Liver (tissue), 9 donors: ENCODE results near the gene CACNA1F. TPM values are rescaled to one million over a fixed set of nuclear protein-coding genes. Genes with fewer than 3 reads are reported as not detected.

ENCODE experiments used
- DNase-seq: peaks from one replicate; pipeline ENCODE4 v3.0.0-alpha.2; 2017; ENCODE audit warnings: low spot score
- H3K27ac ChIP-seq, 2 donors: one replicate each; pipeline ENCODE4 v1.7.0; 2013; ENCODE audit warnings: inconsistent platforms in 2 of 2, low read length in 2 of 2, control low read depth in 1 of 2, low read depth in 1 of 2, mild to moderate bottlenecking in 1 of 2
- H3K27me3 ChIP-seq, 4 donors: one replicate each; pipeline versions ENCODE4 v1.6.1 to v1.7.0; 2013; ENCODE audit warnings: low read length in 3 of 4, inconsistent platforms in 1 of 4, mild to moderate bottlenecking in 1 of 4, moderate library complexity in 1 of 4; ENCODE audit not compliant: control insufficient read depth in 4 of 4, insufficient read depth in 4 of 4
- H3K36me3 ChIP-seq, 4 donors: one replicate each; pipeline versions ENCODE4 v1.6.1 to v1.7.0; 2013; ENCODE audit warnings: low read length in 3 of 4, mild to moderate bottlenecking in 3 of 4, low read depth in 1 of 4, moderate library complexity in 1 of 4; ENCODE audit not compliant: control insufficient read depth in 4 of 4, insufficient read depth in 3 of 4
- H3K4me1 ChIP-seq, 4 donors: one replicate each; pipeline versions ENCODE4 v1.6.1 to v1.7.0; 2013; ENCODE audit warnings: low read length in 3 of 4, mild to moderate bottlenecking in 3 of 4, moderate library complexity in 1 of 4; ENCODE audit not compliant: control insufficient read depth in 4 of 4, insufficient read depth in 4 of 4
- H3K4me3 ChIP-seq, 3 donors: one replicate each; pipeline versions ENCODE4 v1.6.1 to v1.7.0; 2013; ENCODE audit warnings: low read length in 3 of 3, control low read depth in 1 of 3, low read depth in 1 of 3, mild to moderate bottlenecking in 1 of 3
- H3K9ac ChIP-seq, 2 donors: one replicate each; pipeline ENCODE4 v1.7.0; 2013; ENCODE audit warnings: low read length in 2 of 2, mild to moderate bottlenecking in 2 of 2, moderate library complexity in 2 of 2, control low read depth in 1 of 2, low read depth in 1 of 2
- H3K9me3 ChIP-seq, 4 donors: one replicate each; pipeline versions ENCODE4 v1.6.1 to v1.7.0; 2013; ENCODE audit warnings: low read length in 3 of 4; ENCODE audit not compliant: control insufficient read depth in 4 of 4
- ATF3 ChIP-seq: IDR thresholded peaks from 2 replicates; pipeline ENCODE4 v1.6.1; 2016; ENCODE audit warnings: antibody characterized with exemption
- EGR1 ChIP-seq, 2 donors: IDR thresholded peaks; 2 replicates each; pipeline ENCODE4 v1.6.1; 2016 to 2018; ENCODE audit warnings: antibody characterized with exemption in 2 of 2, low read depth in 2 of 2
- FOXA1 ChIP-seq: IDR thresholded peaks from 2 replicates; pipeline ENCODE4 v1.6.1; 2016; ENCODE audit warnings: antibody characterized with exemption
- FOXA2 ChIP-seq: IDR thresholded peaks from 2 replicates; pipeline ENCODE4 v1.6.1; 2016; ENCODE audit warnings: antibody characterized with exemption
- GABPA ChIP-seq, 2 donors: IDR thresholded peaks in 1 of 2; conservative IDR thresholded peaks in 1 of 2; 2 replicates each; pipeline ENCODE4 v1.6.1; 2016; ENCODE audit warnings: antibody characterized with exemption in 2 of 2, mild to moderate bottlenecking in 1 of 2, moderate library complexity in 1 of 2
- HNF4A ChIP-seq, 2 donors: conservative IDR thresholded peaks; 2 replicates each; pipeline ENCODE4 v1.6.1; 2016; ENCODE audit warnings: antibody characterized with exemption in 2 of 2, mild to moderate bottlenecking in 2 of 2
- HNF4G ChIP-seq: IDR thresholded peaks from 2 replicates; pipeline ENCODE4 v1.6.1; 2016; ENCODE audit warnings: antibody characterized with exemption
- JUND ChIP-seq, 2 donors: IDR thresholded peaks; 2 replicates each; pipeline ENCODE4 v1.6.1; 2016; ENCODE audit warnings: antibody characterized with exemption in 2 of 2
- NR2F2 ChIP-seq: IDR thresholded peaks from 2 replicates; pipeline ENCODE4 v1.6.1; 2016; ENCODE audit warnings: antibody characterized with exemption
- RAD21 ChIP-seq, 2 donors: IDR thresholded peaks; 2 replicates each; pipeline ENCODE4 v1.6.1; 2016; ENCODE audit warnings: antibody characterized with exemption in 2 of 2, mild to moderate bottlenecking in 2 of 2
- RXRA ChIP-seq, 2 donors: IDR thresholded peaks; 2 replicates each; pipeline ENCODE4 v1.6.1; 2017 to 2018; ENCODE audit warnings: antibody characterized with exemption in 2 of 2, mild to moderate bottlenecking in 1 of 2
- SP1 ChIP-seq: IDR thresholded peaks from 2 replicates; pipeline ENCODE4 v1.6.1; 2018; ENCODE audit warnings: antibody characterized with exemption, mild to moderate bottlenecking
- TAF1 ChIP-seq: conservative IDR thresholded peaks from 2 replicates; pipeline ENCODE4 v1.6.1; 2016; ENCODE audit warnings: antibody characterized with exemption, mild to moderate bottlenecking
- YY1 ChIP-seq: IDR thresholded peaks from 2 replicates; pipeline ENCODE4 v1.6.1; 2016; ENCODE audit warnings: antibody characterized with exemption, mild to moderate bottlenecking
- WGBS: extraction: QIAGEN DNeasy Blood & Tissue Kit; methylation state at CpG from one replicate; pipeline ENCODE4 v1.1.7; 2013; 5-methylcytosine and 5-hydroxymethylcytosine counted together
- polyA plus RNA-seq, 2 donors: library from polyadenylated mRNA; stranded (reverse) in 1 of 2; unstranded in 1 of 2; fragments of 200-250 nt in 1 of 2; fragments of >200 nt in 1 of 2; fragmentation: Nextera tagmentation in 1 of 2; extraction: Ambion mirVana in 1 of 2; gene quantifications; one replicate each; pipeline versions ENCODE4 v1.2.1 to v1.2.3, GENCODE V29; 2013 to 2015
- total RNA-seq, 2 donors: library from RNA; depleted of rRNA; stranded (reverse); fragments of >200 nt; gene quantifications; one replicate each; pipeline ENCODE4 v1.2.3, GENCODE V29; 2014
- TF ChIP-seq, protein P1 (sequence below): IDR thresholded peaks from 2 replicates; pipeline ENCODE4 v1.6.1; 2016; ENCODE audit warnings: antibody characterized with exemption, mild to moderate bottlenecking
- TF ChIP-seq, protein P2 (sequence below): fragments of 150-350 bp; IDR thresholded peaks from 2 replicates; pipeline ENCODE4 v1.5.1; 2017; ENCODE audit warnings: improper control_type of control experiment, low read depth, low read length; ENCODE audit not compliant: missing input control
- TF ChIP-seq, protein P3 (sequence below): IDR thresholded peaks from 2 replicates; pipeline ENCODE4 v1.6.1; 2016; ENCODE audit warnings: antibody characterized with exemption
- donor health status: healthy.
- donor health status: healthy.
- donor health status: healthy.
- donor health status: healthy.
- donor health status: healthy.

The CACNA1F gene
- total and polyA plus RNA-seq, 4 donors, result 0.03 TPM; not detected in 3

DNA sequence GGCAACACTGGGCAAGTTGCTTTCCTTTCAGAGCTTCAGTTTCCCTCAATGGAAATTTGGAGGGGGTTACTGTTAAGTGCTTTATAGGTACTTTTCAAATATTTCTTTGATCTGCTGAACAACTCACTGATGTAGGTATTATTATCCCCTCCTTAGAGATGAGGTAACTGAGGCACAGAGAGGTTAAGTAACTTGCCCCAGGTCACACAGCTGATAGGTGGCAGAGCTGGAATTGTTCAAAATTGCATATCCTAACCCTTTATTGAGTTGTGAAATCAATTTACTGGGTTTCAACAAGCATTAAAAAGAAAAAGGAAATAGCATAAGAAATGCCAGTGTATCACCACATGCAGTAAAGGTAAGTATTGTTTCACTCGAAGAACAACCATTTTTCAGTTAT, 43.1 kb upstream of the CACNA1F start:
- Histone ChIP-seq H3K9ac (no peak overlapping the region), H3K36me3 (no peaks in the 10 kb centered on the region), H3K4me1 (peaks cover 4 to 19% (median 12%) of the 10 kb centered on the region in 4 donors), H3K4me3 (no peak overlapping the region), H3K27ac (no peak overlapping the region), H3K9me3 (no peaks in the 10 kb centered on the region), H3K27me3 (no peaks in the 10 kb centered on the region)
- WGBS, result 81% methylated on average over 1 of the region's 1 CpG
- TF ChIP-seq, protein P1, sequence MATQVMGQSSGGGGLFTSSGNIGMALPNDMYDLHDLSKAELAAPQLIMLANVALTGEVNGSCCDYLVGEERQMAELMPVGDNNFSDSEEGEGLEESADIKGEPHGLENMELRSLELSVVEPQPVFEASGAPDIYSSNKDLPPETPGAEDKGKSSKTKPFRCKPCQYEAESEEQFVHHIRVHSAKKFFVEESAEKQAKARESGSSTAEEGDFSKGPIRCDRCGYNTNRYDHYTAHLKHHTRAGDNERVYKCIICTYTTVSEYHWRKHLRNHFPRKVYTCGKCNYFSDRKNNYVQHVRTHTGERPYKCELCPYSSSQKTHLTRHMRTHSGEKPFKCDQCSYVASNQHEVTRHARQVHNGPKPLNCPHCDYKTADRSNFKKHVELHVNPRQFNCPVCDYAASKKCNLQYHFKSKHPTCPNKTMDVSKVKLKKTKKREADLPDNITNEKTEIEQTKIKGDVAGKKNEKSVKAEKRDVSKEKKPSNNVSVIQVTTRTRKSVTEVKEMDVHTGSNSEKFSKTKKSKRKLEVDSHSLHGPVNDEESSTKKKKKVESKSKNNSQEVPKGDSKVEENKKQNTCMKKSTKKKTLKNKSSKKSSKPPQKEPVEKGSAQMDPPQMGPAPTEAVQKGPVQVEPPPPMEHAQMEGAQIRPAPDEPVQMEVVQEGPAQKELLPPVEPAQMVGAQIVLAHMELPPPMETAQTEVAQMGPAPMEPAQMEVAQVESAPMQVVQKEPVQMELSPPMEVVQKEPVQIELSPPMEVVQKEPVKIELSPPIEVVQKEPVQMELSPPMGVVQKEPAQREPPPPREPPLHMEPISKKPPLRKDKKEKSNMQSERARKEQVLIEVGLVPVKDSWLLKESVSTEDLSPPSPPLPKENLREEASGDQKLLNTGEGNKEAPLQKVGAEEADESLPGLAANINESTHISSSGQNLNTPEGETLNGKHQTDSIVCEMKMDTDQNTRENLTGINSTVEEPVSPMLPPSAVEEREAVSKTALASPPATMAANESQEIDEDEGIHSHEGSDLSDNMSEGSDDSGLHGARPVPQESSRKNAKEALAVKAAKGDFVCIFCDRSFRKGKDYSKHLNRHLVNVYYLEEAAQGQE, result no peak
- TF ChIP-seq GABPA (IDR thresholded peaks at IDR 0.05 in 1 of 2, conservative IDR thresholded peaks at IDR 0.05 in 1 of 2) (no peak), TAF1 (no peak), RXRA (IDR thresholded peaks at IDR 0.05) (no peak), EGR1 (IDR thresholded peaks at IDR 0.05; ENCODE audit: low read depth in 2 of 2) (no peak), FOXA2 (no peak), SP1 (no peak), RAD21 (IDR thresholded peaks at IDR 0.05) (no peak), FOXA1 (no peak), NR2F2 (no peak), ATF3 (no peak), JUND (IDR thresholded peaks at IDR 0.05) (no peak), HNF4A (conservative IDR thresholded peaks at IDR 0.05) (no peak)
- TF ChIP-seq, protein P2, sequence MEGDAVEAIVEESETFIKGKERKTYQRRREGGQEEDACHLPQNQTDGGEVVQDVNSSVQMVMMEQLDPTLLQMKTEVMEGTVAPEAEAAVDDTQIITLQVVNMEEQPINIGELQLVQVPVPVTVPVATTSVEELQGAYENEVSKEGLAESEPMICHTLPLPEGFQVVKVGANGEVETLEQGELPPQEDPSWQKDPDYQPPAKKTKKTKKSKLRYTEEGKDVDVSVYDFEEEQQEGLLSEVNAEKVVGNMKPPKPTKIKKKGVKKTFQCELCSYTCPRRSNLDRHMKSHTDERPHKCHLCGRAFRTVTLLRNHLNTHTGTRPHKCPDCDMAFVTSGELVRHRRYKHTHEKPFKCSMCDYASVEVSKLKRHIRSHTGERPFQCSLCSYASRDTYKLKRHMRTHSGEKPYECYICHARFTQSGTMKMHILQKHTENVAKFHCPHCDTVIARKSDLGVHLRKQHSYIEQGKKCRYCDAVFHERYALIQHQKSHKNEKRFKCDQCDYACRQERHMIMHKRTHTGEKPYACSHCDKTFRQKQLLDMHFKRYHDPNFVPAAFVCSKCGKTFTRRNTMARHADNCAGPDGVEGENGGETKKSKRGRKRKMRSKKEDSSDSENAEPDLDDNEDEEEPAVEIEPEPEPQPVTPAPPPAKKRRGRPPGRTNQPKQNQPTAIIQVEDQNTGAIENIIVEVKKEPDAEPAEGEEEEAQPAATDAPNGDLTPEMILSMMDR, result no peak
- TF ChIP-seq, protein P3, sequence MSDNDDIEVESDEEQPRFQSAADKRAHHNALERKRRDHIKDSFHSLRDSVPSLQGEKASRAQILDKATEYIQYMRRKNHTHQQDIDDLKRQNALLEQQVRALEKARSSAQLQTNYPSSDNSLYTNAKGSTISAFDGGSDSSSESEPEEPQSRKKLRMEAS, result no peak
- DNase-seq, result no peak

- H3K4me1 ChIP-seq, result peaks cover 9 to 32% (median 19%) of the 10 kb centered on the region in 4 donors
- no peaks in the 10 kb centered on the region for H3K9me3 ChIP-seq
- DNase-seq, result no peak
- no peak overlapping the region for H3K4me3 ChIP-seq
- H3K36me3 ChIP-seq, result no peaks in the 10 kb centered on the region
- H3K27me3 ChIP-seq, result no peaks in the 10 kb centered on the region
- no peak overlapping the region for H3K9ac ChIP-seq
- no peak overlapping the region for H3K27ac ChIP-seq
- 89% methylated on average over 8 of the region's 8 CpGs for WGBS
- no peak for TF ChIP-seq ATF3
- TF ChIP-seq EGR1 (IDR thresholded peaks at IDR 0.05; ENCODE audit: low read depth in 2 of 2), result no peak
- no peak for TF ChIP-seq JUND (IDR thresholded peaks at IDR 0.05)
- no peak for TF ChIP-seq SP1
- no peak for TF ChIP-seq RAD21 (IDR thresholded peaks at IDR 0.05)
- no peak for TF ChIP-seq HNF4G
- TF ChIP-seq, protein P2, result no peak
- TF ChIP-seq, protein P3, result no peak
- no peak for TF ChIP-seq GABPA (IDR thresholded peaks at IDR 0.05 in 1 of 2, conservative IDR thresholded peaks at IDR 0.05 in 1 of 2)
- TF ChIP-seq NR2F2, result no peak
- no peak for TF ChIP-seq YY1
- TF ChIP-seq, protein P1, result no peak
- no peak for TF ChIP-seq RXRA (IDR thresholded peaks at IDR 0.05)
- TF ChIP-seq TAF1, result no peak
- TF ChIP-seq FOXA2, result no peak
- no peak for TF ChIP-seq FOXA1
Measured at GRCh38 chrX:49273181-49273727, 40.1 kb upstream of the CACNA1F start.
